ENCODE data around the gene SPARC. TPM values are rescaled to one million over a fixed set of nuclear protein-coding genes. Genes with fewer than 3 reads are reported as not detected.

Gene SPARC
- total RNA-seq, 4 donors from 2014 or later, result 918 to 2,129 (median 1,501) TPM

DNA sequence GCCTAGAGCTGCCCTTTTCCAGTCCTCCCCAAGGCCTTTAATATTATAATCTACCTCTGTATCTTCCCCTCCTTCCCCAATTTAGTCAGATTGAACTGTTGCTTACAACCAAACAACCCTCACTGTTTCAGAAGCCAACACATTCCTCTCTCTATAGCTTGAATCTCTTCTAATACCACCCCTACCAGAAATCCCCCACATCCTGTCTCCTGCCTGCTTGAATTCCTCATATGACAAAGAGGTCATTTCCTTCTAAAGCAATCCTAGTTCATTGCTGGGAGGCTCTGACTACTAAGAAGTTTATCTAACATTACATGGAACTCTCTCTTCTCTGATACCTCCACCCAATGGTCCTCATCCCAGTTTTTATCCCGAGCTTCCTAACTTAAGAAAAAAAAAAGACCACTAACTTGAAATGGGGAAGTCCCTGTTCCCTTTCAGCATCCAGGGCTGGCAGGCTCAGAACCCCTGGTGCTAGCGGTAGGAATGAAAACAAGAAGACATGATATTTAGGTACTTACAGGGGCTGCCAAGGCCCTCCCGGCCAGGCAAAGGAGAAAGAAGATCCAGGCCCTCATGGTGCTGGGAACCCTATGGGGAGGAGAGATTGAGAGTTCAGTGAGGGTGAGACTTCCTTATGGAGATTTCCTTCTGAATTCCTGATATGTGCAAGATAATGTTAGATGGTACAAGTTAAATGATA lies 11.0 kb downstream of the SPARC start:
- DNase-seq (ENCODE audit: low spot score in 2 of 2), result no peak
- Histone ChIP-seq H3K27ac (peak overlapping the region; percentile 9 to 95 (median 78)), H3K9me3 (no peaks in the 10 kb centered on the region), H3K27me3 (no peaks in the 10 kb centered on the region), H3K4me3 (peak overlapping the region in 1 of 4 donors; percentile 2), H3K36me3 (peaks cover 0 to 46% (median 4%) of the 10 kb centered on the region in 3 donors), H3K4me1 (peaks cover 0 to 100% (median 87%) of the 10 kb centered on the region in 4 donors)
- 16 to 29% methylated on average over 3 of the region's 3 CpGs for WGBS, 2 donors
- TF ChIP-seq, protein P1, sequence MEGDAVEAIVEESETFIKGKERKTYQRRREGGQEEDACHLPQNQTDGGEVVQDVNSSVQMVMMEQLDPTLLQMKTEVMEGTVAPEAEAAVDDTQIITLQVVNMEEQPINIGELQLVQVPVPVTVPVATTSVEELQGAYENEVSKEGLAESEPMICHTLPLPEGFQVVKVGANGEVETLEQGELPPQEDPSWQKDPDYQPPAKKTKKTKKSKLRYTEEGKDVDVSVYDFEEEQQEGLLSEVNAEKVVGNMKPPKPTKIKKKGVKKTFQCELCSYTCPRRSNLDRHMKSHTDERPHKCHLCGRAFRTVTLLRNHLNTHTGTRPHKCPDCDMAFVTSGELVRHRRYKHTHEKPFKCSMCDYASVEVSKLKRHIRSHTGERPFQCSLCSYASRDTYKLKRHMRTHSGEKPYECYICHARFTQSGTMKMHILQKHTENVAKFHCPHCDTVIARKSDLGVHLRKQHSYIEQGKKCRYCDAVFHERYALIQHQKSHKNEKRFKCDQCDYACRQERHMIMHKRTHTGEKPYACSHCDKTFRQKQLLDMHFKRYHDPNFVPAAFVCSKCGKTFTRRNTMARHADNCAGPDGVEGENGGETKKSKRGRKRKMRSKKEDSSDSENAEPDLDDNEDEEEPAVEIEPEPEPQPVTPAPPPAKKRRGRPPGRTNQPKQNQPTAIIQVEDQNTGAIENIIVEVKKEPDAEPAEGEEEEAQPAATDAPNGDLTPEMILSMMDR (IDR thresholded peaks at IDR 0.05), result no peak
- peak in 1 of 2 donors; percentile 25 for TF ChIP-seq EP300 (IDR thresholded peaks at IDR 0.05)

DNA sequence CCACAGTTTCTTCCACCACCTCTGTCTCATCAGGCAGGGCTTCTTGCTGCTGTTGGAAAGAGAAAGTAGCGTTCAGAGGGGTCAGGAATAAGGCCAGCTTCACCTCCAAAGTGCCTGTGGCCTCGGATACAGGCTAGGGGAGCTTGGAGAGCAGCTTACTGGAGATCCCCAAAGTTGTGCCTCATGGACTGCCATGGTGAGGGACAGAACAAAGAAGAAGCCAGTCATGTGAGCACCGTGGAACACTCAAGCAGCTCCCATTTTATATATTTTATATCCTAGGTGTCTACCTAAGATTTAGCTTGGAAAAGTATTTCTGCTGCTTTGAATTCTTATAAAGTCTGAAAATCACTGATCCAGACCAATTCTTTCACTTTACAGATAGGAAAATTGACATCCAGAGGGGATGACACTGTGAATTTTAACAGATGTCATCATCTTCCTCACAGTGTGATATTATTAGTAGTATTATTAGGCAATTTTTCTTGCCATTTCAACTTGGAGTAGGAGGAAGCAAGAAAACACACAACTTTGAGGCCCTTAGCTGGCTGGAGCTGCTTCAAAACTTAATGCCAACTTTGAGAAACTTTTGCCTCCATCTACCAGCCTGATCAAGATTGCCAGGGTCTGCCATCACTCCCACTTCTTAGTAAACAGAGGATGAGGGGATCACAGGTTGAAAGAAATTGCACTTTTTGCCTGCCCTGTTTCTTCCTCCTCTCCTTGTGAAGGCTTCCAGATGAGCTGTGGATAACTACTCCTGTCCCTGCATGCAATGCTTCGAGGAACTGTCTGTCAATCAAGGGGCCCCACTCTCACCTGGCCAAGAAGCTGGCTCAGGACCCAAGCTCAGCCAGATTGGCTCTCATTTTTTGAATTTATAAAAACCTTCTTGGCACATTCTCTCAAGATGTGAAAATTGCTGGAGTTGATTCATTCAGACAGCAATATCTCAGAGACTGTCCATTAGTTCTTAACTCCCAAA lies 11.8 kb downstream of the SPARC start:
- WGBS, 2 donors, result 47% methylated on average over 4 of the region's 4 CpGs

DNA sequence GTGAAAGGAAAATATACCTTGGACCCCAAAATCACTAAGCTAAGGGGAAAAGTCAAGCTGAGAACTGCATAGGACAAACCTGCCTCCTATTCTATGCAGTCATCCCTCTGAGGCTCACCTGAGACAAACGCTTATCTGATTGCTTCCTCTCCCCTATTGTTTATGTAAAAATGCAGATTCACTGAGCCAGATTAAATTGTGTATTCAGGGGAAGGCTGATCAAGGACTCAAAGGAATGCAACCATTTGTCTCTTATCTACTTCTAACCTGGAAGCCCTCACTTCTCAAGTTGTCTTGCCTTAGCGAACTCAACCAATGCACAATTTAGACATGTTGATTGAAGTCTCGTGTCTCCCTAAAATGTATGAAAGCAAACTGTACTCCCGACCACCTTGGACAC lies 13.3 kb downstream of the SPARC start:
- 57 to 63% methylated on average over 4 of the region's 4 CpGs for WGBS, 2 donors
- TF ChIP-seq, protein P1 (IDR thresholded peaks at IDR 0.05), result no peak
- no peak for TF ChIP-seq POLR2A (IDR thresholded peaks at IDR 0.05)
- no peak for TF ChIP-seq EP300 (IDR thresholded peaks at IDR 0.05)
- DNase-seq (ENCODE audit: low spot score in 2 of 2), result no peak
- Histone ChIP-seq H3K4me3 (no peak overlapping the region), H3K4me1 (peaks cover 4 to 100% (median 76%) of the 10 kb centered on the region in 4 donors), H3K9me3 (no peaks in the 10 kb centered on the region), H3K36me3 (peaks cover 0 to 69% (median 12%) of the 10 kb centered on the region in 3 donors), H3K27me3 (no peaks in the 10 kb centered on the region), H3K27ac (peak overlapping the region; percentile 63 to 95 (median 78))

More for the DNA sequence above, 11.8 kb downstream of the SPARC start:
- no peak for DNase-seq (ENCODE audit: low spot score in 2 of 2)
- no peaks in the 10 kb centered on the region for H3K27me3 ChIP-seq
- peak overlapping the region; percentile 12 to 95 (median 78) for H3K27ac ChIP-seq
- peaks cover under 1 to 100% (median 87%) of the 10 kb centered on the region in 4 donors for H3K4me1 ChIP-seq
- H3K9me3 ChIP-seq, result no peaks in the 10 kb centered on the region
- peaks cover 0 to 54% (median 4%) of the 10 kb centered on the region in 3 donors for H3K36me3 ChIP-seq
- no peak overlapping the region for H3K4me3 ChIP-seq
- TF ChIP-seq POLR2A (IDR thresholded peaks at IDR 0.05) (no peak), EP300 (IDR thresholded peaks at IDR 0.05) (no peak)
- TF ChIP-seq, protein P1 (IDR thresholded peaks at IDR 0.05), result no peak

DNA sequence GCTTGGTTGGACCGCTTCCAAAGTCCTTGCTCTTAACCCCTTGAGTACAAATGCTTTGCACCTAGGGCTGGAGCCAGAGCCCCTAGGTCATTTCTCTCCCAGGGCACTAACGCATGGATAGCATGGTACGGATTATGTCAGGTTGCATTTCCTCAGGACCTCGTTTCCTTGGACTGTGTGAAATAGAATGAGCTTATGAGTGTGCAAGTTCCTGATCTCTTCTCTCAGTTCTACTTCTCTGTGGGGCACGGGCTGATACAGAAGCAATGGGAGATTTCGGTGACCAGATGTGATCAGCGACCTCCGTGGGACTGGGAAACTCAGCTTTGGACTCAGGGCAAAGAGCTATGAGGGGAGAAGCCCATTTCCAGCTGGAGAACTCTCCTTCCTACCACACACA lies 14.2 kb downstream of the SPARC start:
- Histone ChIP-seq H3K27me3 (no peaks in the 10 kb centered on the region), H3K4me3 (no peak overlapping the region), H3K36me3 (peaks cover 0 to 78% (median 12%) of the 10 kb centered on the region in 3 donors), H3K27ac (peak overlapping the region; percentile 63 to 95 (median 78)), H3K9me3 (no peaks in the 10 kb centered on the region), H3K4me1 (peaks cover 4 to 97% (median 67%) of the 10 kb centered on the region in 4 donors)
- 75 to 77% methylated on average over 8 of the region's 8 CpGs for WGBS, 2 donors
- DNase-seq (ENCODE audit: low spot score in 2 of 2), result no peak
- TF ChIP-seq, protein P1 (IDR thresholded peaks at IDR 0.05), result no peak
- no peak for TF ChIP-seq POLR2A (IDR thresholded peaks at IDR 0.05)
- TF ChIP-seq EP300 (IDR thresholded peaks at IDR 0.05), result no peak
